WI38 (cell line): ENCODE data around the gene TMEM61.

ENCODE experiments used
- H3K4me3 ChIP-seq: 2 replicates; pipeline ENCODE4 v1.5.1; 2011; ENCODE audit warnings: low read depth, mild to moderate bottlenecking, control low read depth, low read length
- CTCF ChIP-seq: IDR thresholded peaks from 2 replicates; pipeline ENCODE4 v1.5.1; 2012; ENCODE audit warnings: low read depth, mild to moderate bottlenecking, control low read depth, low read length

Gene TMEM61

GRCh38 chr1:55041613-55042012 lies 61.2 kb downstream of the TMEM61 start:
- no peak overlapping the region for H3K4me3 ChIP-seq
- no peak for TF ChIP-seq CTCF
